Mammary epithelial cell (primary cell): ENCODE data around the gene TBR1.

ENCODE experiments used
- EZH2 ChIP-seq: IDR thresholded peaks from 2 replicates; pipeline ENCODE4 v1.6.1; 2012; ENCODE audit warnings: low read length, inconsistent platforms, borderline replicate concordance
- TF ChIP-seq, protein P1 (sequence below), 2 donors: IDR thresholded peaks in 1 of 2; conservative IDR thresholded peaks in 1 of 2; 2 replicates each; pipeline ENCODE4 v1.5.1; 2011 to 2012; ENCODE audit warnings: inconsistent platforms in 2 of 2, low read length in 2 of 2, mild to moderate bottlenecking in 2 of 2, control low read depth in 1 of 2, low read depth in 1 of 2; ENCODE audit not compliant: insufficient read depth in 1 of 2; ENCODE audit errors: extremely low read depth in 1 of 2

- no peak for TF ChIP-seq EZH2
- TF ChIP-seq, protein P1, sequence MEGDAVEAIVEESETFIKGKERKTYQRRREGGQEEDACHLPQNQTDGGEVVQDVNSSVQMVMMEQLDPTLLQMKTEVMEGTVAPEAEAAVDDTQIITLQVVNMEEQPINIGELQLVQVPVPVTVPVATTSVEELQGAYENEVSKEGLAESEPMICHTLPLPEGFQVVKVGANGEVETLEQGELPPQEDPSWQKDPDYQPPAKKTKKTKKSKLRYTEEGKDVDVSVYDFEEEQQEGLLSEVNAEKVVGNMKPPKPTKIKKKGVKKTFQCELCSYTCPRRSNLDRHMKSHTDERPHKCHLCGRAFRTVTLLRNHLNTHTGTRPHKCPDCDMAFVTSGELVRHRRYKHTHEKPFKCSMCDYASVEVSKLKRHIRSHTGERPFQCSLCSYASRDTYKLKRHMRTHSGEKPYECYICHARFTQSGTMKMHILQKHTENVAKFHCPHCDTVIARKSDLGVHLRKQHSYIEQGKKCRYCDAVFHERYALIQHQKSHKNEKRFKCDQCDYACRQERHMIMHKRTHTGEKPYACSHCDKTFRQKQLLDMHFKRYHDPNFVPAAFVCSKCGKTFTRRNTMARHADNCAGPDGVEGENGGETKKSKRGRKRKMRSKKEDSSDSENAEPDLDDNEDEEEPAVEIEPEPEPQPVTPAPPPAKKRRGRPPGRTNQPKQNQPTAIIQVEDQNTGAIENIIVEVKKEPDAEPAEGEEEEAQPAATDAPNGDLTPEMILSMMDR (conservative IDR thresholded peaks at IDR 0.05 in 1 of 2, IDR thresholded peaks at IDR 0.05 in 1 of 2; ENCODE audit: extremely low read depth in 1 of 2, insufficient read depth in 1 of 2, low read depth in 1 of 2, low read length in 2 of 2), result no peak
Observed at GRCh38 chr2:161384864-161385263, 31.2 kb upstream of the TBR1 start.
